Measurements from ENCODE around the gene SEL1L2.

SEL1L2 gene

GRCh38 chr20:13863244-13863643 lies 127.2 kb downstream of the SEL1L2 start:
- DNase-seq, result no peak

- DNase-seq, result no peak
Measured at GRCh38 chr20:13862245-13862644, 128.2 kb downstream of the SEL1L2 start.

- DNase-seq, result peak; percentile 14 to 64
Measured at GRCh38 chr20:13858871-13859270, 131.5 kb downstream of the SEL1L2 start.

- DNase-seq, result no peak
Measured at GRCh38 chr20:13858439-13858838, 132.0 kb downstream of the SEL1L2 start.

GRCh38 chr20:13857961-13858360 lies 132.5 kb downstream of the SEL1L2 start:
- peak; percentile 53 to 72 for DNase-seq

GRCh38 chr20:13857304-13857703 lies 133.1 kb downstream of the SEL1L2 start:
- DNase-seq, result peak in 1 of 2 experiments; percentile 67

GRCh38 chr20:13856354-13856753 lies 134.1 kb downstream of the SEL1L2 start:
- no peak for DNase-seq

- no peak for DNase-seq
Measured at GRCh38 chr20:13855613-13856012, 134.8 kb downstream of the SEL1L2 start.

GRCh38 chr20:13852306-13852705 lies 138.1 kb downstream of the SEL1L2 start:
- DNase-seq, result no peak

- no peak for DNase-seq
Measured at GRCh38 chr20:13851279-13851678, 139.1 kb downstream of the SEL1L2 start.

GRCh38 chr20:13844296-13844695 lies 146.1 kb downstream of the SEL1L2 start:
- no peak for DNase-seq

- DNase-seq, result no peak
Measured at GRCh38 chr20:13841206-13841605, 149.2 kb downstream of the SEL1L2 start.

- no peak for DNase-seq
Measured at GRCh38 chr20:13840093-13840465, 150.3 kb downstream of the SEL1L2 start.

GRCh38 chr20:13839421-13840092 lies 150.9 kb downstream of the SEL1L2 start:
- no peak for DNase-seq

GRCh38 chr20:13838664-13839063 lies 151.8 kb downstream of the SEL1L2 start:
- DNase-seq, result no peak

GRCh38 chr20:13831476-13831875 lies 158.9 kb downstream of the SEL1L2 start:
- DNase-seq, result no peak

- DNase-seq, result no peak
Measured at GRCh38 chr20:13825465-13825864, 164.9 kb downstream of the SEL1L2 start.

- DNase-seq, result no peak
Measured at GRCh38 chr20:13824459-13824858, 166.0 kb downstream of the SEL1L2 start.

- DNase-seq, result no peak
Measured at GRCh38 chr20:13822459-13822858, 168.0 kb downstream of the SEL1L2 start.

- DNase-seq, result no peak
Measured at GRCh38 chr20:13821876-13822275, 168.5 kb downstream of the SEL1L2 start.

- DNase-seq, result peak; percentile 7 to 43
Measured at GRCh38 chr20:13819885-13820645, 170.3 kb downstream of the SEL1L2 start.

- no peak for DNase-seq
Measured at GRCh38 chr20:13817342-13817741, 173.1 kb downstream of the SEL1L2 start.

GRCh38 chr20:13816757-13817156 lies 173.7 kb downstream of the SEL1L2 start:
- DNase-seq, result no peak

- DNase-seq, result no peak
Measured at GRCh38 chr20:13814672-13815071, 175.7 kb downstream of the SEL1L2 start.

GRCh38 chr20:13813910-13814309 lies 176.5 kb downstream of the SEL1L2 start:
- no peak for DNase-seq

Measured in NCI-H446 (cell line).